Mucosa of rectum (tissue), 2 donors: ENCODE data around the gene TTC23L.

Experiments used
- H3K27ac ChIP-seq, 2 donors: one replicate each; pipeline ENCODE4 v1.7.0; 2013; ENCODE audit warnings: inconsistent platforms in 2 of 2, low read depth in 2 of 2, low read length in 2 of 2
- H3K27me3 ChIP-seq, 2 donors: one replicate each; pipeline ENCODE4 v1.7.0; 2013; ENCODE audit warnings: low read length in 2 of 2; ENCODE audit not compliant: control insufficient read depth in 2 of 2, insufficient read depth in 2 of 2
- H3K36me3 ChIP-seq, 2 donors: one replicate each; pipeline ENCODE4 v1.7.0; 2013; ENCODE audit warnings: low read length in 2 of 2; ENCODE audit not compliant: control insufficient read depth in 2 of 2, insufficient read depth in 2 of 2
- H3K4me1 ChIP-seq, 2 donors: one replicate each; pipeline ENCODE4 v1.7.0; 2013; ENCODE audit warnings: low read length in 2 of 2, mild to moderate bottlenecking in 1 of 2; ENCODE audit not compliant: control insufficient read depth in 2 of 2, insufficient read depth in 2 of 2
- H3K4me3 ChIP-seq, 2 donors: one replicate each; pipeline ENCODE4 v1.7.0; 2013; ENCODE audit warnings: low read length in 2 of 2
- H3K9ac ChIP-seq, 2 donors: one replicate each; pipeline ENCODE4 v1.7.0; 2013; ENCODE audit warnings: low read length in 2 of 2, low read depth in 1 of 2, mild to moderate bottlenecking in 1 of 2
- H3K9me3 ChIP-seq, 2 donors: one replicate each; pipeline ENCODE4 v1.7.0; 2013; ENCODE audit warnings: low read length in 2 of 2; ENCODE audit not compliant: control insufficient read depth in 2 of 2
- donor health status: healthy.
- donor health status: Normal muscosa, but diverticular disease.

Gene TTC23L

DNA sequence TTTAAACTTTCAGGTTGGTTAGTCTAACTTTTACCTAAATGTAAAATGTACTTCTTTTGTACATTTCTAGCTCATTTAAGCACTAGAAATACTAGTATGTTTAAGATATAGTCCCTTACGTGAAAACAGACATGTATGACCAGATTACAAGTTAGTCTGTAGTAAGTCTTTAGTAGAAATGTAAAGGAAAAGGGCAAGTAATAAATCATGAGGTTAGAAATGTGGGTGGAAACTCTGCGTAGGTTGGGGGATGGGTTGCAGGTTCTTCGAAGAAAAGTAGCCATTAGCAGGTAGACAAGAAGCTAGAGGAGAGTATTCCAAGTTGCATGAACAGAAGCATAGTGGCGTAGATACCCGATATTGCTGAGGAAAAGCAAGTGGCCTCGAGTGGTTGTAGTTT lies 53.5 kb downstream of the TTC23L start:
- Histone ChIP-seq H3K9me3 (no peaks in the 10 kb centered on the region), H3K27me3 (no peaks in the 10 kb centered on the region), H3K4me1 (no peaks in the 10 kb centered on the region), H3K4me3 (no peak overlapping the region), H3K27ac (no peak overlapping the region), H3K36me3 (no peaks in the 10 kb centered on the region), H3K9ac (no peak overlapping the region)

DNA sequence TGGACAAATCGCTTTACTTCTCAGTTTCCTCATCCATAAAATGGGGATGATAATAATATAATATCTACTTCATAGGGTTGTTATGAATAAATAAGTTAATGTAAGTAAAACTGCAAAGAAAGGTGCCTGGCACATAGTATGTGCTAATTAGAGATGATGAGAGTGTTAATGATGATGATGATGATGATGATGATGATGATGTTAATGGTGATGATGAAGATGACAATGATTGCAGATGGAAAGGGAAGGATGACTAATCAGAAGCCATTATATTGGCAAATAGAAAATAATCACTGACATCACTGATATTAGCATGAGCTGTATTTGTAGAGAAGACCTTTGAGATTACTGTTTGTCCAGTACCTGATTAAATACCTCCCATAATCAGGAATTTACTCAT lies 55.8 kb downstream of the TTC23L start:
- no peak overlapping the region for H3K4me3 ChIP-seq

DNA sequence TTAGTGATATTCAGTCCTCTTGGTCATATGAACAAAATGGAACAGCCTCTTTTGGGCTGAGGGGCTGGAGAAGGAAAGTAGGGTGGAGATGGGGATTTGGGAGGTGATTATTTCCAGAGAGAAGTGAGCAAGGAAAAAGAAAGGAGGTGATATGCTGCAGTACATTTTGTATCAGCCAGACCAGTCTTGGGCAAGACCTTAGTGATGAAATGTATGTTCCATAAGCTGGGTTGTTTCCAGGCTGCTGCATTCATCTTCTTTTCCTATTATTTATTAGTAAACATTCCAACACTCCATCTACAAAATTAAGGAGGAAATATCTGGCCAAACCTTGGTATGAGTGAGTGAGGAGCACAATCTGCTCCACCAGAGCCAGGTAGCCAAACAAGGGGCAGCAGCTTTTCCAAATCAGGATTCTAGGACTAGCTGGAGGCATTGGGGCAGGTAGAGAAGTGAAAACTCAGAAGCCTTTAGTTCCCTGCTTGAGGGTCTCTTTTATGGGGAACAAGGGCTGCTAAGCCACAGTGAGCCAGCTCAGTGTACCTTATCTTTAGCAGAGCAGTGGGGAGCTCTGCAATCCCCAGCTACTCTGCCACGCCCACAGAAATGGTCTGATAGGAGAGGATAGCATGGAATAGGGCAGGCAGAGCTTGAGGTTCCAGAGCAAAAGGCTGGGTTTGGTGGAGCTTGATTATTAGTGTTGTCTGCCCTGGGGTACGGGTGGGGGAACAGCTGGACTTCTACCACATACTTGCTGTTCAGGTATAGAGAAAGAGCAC lies 56.9 kb downstream of the TTC23L start:
- Histone ChIP-seq H3K27me3 (no peaks in the 10 kb centered on the region), H3K27ac (no peak overlapping the region), H3K36me3 (no peaks in the 10 kb centered on the region), H3K4me3 (no peak overlapping the region), H3K9me3 (no peaks in the 10 kb centered on the region), H3K4me1 (peaks cover 0 to 2% of the 10 kb centered on the region in 2 donors), H3K9ac (no peak overlapping the region)

More for the DNA sequence above, 55.8 kb downstream of the TTC23L start:
- H3K27me3 ChIP-seq, result no peaks in the 10 kb centered on the region
- H3K27ac ChIP-seq, result no peak overlapping the region
- H3K9me3 ChIP-seq, result no peaks in the 10 kb centered on the region
- no peaks in the 10 kb centered on the region for H3K36me3 ChIP-seq
- no peak overlapping the region for H3K9ac ChIP-seq
- peaks cover 0 to 2% of the 10 kb centered on the region in 2 donors for H3K4me1 ChIP-seq

DNA sequence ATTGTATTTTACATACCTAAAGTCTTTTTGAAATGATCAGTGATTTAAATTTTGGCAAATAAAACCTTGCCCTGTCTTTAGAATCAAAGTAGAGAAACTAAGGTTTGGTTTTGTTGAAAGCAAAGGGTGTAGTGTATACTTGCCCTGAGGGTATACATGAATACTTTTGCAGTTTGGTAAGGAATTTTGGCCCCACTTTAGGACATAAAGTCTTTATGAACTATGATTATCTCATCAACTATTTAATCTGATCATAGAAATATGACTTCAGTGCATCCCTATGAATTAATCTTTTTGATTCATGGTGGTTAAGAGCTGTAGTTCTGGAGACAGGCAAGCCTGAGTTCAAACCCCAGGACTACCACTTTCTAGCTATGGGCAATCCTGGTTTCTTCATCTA lies 58.7 kb downstream of the TTC23L start:
- Histone ChIP-seq H3K36me3 (no peaks in the 10 kb centered on the region), H3K4me3 (no peak overlapping the region), H3K27ac (no peak overlapping the region), H3K9ac (no peak overlapping the region), H3K4me1 (peaks cover 0 to 2% of the 10 kb centered on the region in 2 donors), H3K27me3 (no peaks in the 10 kb centered on the region), H3K9me3 (no peaks in the 10 kb centered on the region)

DNA sequence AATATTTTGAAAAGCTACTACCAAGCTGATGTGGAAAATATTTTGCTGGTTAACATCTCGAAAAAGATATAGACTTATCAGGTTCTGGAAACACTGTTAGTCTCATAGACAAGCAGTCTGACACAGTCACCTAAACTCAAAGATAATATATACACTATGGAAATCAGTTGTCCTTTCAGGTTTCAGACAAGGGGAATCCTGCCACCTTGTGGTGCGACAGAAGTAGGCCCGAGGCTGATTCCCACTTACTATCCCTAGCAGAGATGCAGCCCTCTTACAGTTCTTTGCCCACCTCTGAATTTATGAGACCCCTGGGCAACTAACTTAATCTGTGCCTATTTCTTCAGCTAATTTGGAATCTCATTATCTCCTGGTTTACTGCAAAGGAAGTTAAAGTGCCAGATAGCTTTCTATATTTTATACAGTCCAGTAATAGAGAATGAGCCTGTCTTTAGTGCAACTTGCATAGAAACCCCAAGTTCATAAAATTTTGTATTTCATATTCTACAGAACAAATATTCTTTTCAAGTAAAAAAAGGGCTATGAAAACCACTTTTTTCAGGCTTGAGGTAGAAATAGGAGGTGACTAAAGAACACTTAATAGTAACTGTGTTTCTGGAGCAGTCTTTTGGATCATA lies 59.4 kb downstream of the TTC23L start:
- peaks cover 0 to 2% of the 10 kb centered on the region in 2 donors for H3K4me1 ChIP-seq
- H3K36me3 ChIP-seq, result no peaks in the 10 kb centered on the region
- no peak overlapping the region for H3K4me3 ChIP-seq
- no peak overlapping the region for H3K27ac ChIP-seq
- no peaks in the 10 kb centered on the region for H3K27me3 ChIP-seq
- H3K9ac ChIP-seq, result no peak overlapping the region
- no peaks in the 10 kb centered on the region for H3K9me3 ChIP-seq

DNA sequence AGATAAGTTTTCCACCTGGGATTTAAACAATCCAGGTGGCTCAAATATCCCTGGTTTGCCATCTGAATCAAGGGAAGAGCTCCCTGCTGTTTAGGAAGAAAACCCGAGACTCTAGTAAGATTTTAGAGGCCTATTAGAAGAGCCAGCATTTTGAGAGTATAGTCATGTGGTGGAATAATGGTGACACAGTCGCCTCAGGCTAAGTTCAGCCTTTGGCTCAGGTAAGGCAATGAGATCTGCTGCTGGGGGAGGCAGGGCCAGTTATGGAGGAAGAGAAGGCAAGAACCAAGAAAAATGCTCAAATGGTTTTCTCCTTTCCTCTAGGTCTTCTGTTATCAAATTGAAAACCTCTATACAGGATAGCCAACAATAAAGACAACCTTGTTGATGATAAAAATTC lies 60.1 kb downstream of the TTC23L start:
- Histone ChIP-seq H3K36me3 (no peaks in the 10 kb centered on the region), H3K9ac (no peak overlapping the region), H3K9me3 (no peaks in the 10 kb centered on the region), H3K4me3 (no peak overlapping the region), H3K4me1 (peaks cover 0 to 2% of the 10 kb centered on the region in 2 donors), H3K27me3 (no peaks in the 10 kb centered on the region), H3K27ac (no peak overlapping the region)

DNA sequence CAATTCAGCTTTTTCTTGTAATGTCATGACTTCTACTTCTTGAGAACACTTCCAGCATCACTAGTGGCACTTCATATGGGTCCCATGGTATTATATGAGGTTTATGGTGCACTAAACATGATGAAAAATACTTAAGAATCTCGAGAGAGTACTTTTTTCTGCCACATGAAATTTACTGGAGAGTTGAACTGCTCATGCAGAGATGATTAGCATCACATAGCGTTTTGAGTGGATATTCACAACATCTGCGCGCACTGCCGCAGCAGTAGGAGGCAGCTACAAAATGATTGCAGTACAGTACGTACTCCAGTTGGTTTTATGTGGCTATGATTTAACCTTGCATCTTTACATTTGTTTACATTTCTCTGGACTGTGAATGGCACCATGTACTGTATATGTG lies 61.7 kb downstream of the TTC23L start:
- Histone ChIP-seq H3K27ac (no peak overlapping the region), H3K4me3 (no peak overlapping the region), H3K27me3 (no peaks in the 10 kb centered on the region), H3K9me3 (no peaks in the 10 kb centered on the region), H3K9ac (no peak overlapping the region), H3K36me3 (no peaks in the 10 kb centered on the region), H3K4me1 (peaks cover 0 to 2% of the 10 kb centered on the region in 2 donors)

DNA sequence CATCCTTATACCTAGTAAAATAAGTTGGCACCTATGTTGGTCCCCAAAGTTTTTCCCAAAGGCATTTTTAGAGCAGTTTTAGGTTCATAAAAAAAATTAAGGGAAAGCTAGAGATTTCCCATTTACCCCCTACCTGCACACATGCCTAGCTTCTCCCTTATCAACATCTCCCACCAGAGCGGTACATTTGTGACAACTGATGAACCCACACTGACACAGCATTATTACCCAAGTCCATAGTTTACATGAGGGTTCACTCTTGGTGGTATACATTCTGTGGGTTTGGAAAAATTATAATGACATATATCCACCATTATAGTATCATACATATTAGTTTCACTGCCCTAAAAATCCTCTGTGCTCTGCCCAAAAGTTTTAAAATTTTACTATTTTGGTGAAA lies 64.3 kb downstream of the TTC23L start:
- no peaks in the 10 kb centered on the region for H3K36me3 ChIP-seq
- no peak overlapping the region for H3K9ac ChIP-seq
- no peak overlapping the region for H3K27ac ChIP-seq
- no peaks in the 10 kb centered on the region for H3K4me1 ChIP-seq
- H3K9me3 ChIP-seq, result no peaks in the 10 kb centered on the region
- no peak overlapping the region for H3K4me3 ChIP-seq
- H3K27me3 ChIP-seq, result no peaks in the 10 kb centered on the region

DNA sequence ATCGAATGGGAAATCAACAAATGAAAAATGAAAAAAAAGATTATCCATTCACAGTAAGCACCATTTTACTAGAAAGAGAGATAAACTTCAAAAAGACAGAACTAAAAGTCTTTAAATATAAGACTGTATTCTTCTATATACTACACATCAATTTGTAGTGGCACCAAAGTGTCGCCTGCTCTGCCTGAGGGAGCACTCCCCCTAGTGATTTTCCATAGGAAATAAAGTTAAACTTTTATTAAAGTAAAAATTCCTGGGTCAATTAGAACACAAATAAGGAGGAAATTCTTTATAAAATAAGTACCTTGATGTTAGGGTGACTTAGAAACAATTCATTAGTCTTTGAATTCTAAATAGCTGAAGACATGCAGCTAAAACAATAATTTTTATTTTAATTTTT lies 66.6 kb downstream of the TTC23L start:
- peaks cover 0 to 5% of the 10 kb centered on the region in 2 donors for H3K36me3 ChIP-seq

DNA sequence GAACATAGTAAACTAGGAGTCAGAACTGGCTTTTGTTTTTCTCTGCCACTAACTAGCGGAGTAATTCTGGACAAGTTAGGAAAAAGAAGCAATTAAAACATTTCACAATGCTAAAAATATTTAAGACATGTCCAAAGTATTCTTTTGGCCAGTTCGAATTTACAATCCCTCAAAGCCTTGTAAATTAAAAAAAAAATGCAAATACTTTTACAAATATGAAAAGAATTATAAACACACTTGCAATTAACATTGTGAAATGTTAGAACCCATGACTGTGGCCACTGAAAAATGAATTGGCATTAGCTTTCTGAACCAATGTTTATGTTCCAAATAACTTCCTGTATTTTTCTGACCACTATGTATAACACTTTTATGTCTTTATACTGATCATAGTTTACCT lies 74.1 kb downstream of the TTC23L start:
- no peak overlapping the region for H3K9ac ChIP-seq
- H3K36me3 ChIP-seq, result peaks cover 7 to 15% of the 10 kb centered on the region in 2 donors
- peaks cover 17 to 24% of the 10 kb centered on the region in 2 donors for H3K4me1 ChIP-seq
- H3K27me3 ChIP-seq, result no peaks in the 10 kb centered on the region
- H3K27ac ChIP-seq, result no peak overlapping the region
- no peaks in the 10 kb centered on the region for H3K9me3 ChIP-seq
- no peak overlapping the region for H3K4me3 ChIP-seq

More for the DNA sequence above, 66.6 kb downstream of the TTC23L start:
- no peak overlapping the region for H3K4me3 ChIP-seq
- H3K27ac ChIP-seq, result no peak overlapping the region
- no peaks in the 10 kb centered on the region for H3K9me3 ChIP-seq
- no peaks in the 10 kb centered on the region for H3K27me3 ChIP-seq
- no peaks in the 10 kb centered on the region for H3K4me1 ChIP-seq
- H3K9ac ChIP-seq, result no peak overlapping the region
